Stimulated activated memory B cell treated with anti-CD40 and anti-IgM and Interleukin-4, amounts not matched to agents 10 μg/mL and 1 μg/mL and 100 μg/mL, for 72 hours (primary cell): ENCODE data around the gene TSC22D3.
"Not testable (repeated sequence)": the region's sequence is repeated elsewhere in the genome, so short reads cannot be mapped to it uniquely, and the experiment has no call there.

Source experiments
- ATAC-seq: fragments of 150-1000 bp; cut with Tn5 transposase; 2 replicates; pipeline ENCODE4 v1.10.0; 2021
- H3K27ac Mint-ChIP-seq: one replicate; pipeline ENCODE4 v1.8.0; 2022; ENCODE audit warnings: mild to moderate bottlenecking, mixed read lengths
- H3K27me3 Mint-ChIP-seq: one replicate; pipeline ENCODE4 v1.8.0; 2022; ENCODE audit warnings: mixed read lengths
- H3K36me3 Mint-ChIP-seq: one replicate; pipeline ENCODE4 v1.8.0; 2022; ENCODE audit warnings: mixed read lengths
- H3K4me1 Mint-ChIP-seq: one replicate; pipeline ENCODE4 v1.8.0; 2022; ENCODE audit warnings: mixed read lengths
- H3K4me3 Mint-ChIP-seq: one replicate; pipeline ENCODE4 v1.8.0; 2022; ENCODE audit warnings: mild to moderate bottlenecking, moderate library complexity, mixed read lengths
- H3K9me3 Mint-ChIP-seq: one replicate; pipeline ENCODE4 v1.8.0; 2022; ENCODE audit warnings: mixed read lengths

Gene TSC22D3

GRCh38 chrX:107699616-107700015 is 76.0 kb downstream of the TSC22D3 start:
- peak overlapping the region; percentile 71 for H3K27ac Mint-ChIP-seq
- H3K9me3 Mint-ChIP-seq, result no peaks in the 10 kb centered on the region
- H3K4me3 Mint-ChIP-seq, result no peak overlapping the region
- ATAC-seq, result no peak
- H3K4me1 Mint-ChIP-seq, result peaks cover 37% of the 10 kb centered on the region
- no peaks in the 10 kb centered on the region for H3K36me3 Mint-ChIP-seq
- H3K27me3 Mint-ChIP-seq, result no peaks in the 10 kb centered on the region

GRCh38 chrX:107691024-107691448 is 84.6 kb downstream of the TSC22D3 start:
- Mint-ChIP-seq H3K4me3 (no peak overlapping the region), H3K27me3 (no peaks in the 10 kb centered on the region), H3K36me3 (no peaks in the 10 kb centered on the region), H3K4me1 (peaks cover 25% of the 10 kb centered on the region), H3K9me3 (no peaks in the 10 kb centered on the region), H3K27ac (no peak overlapping the region)
- no peak for ATAC-seq

- H3K27ac Mint-ChIP-seq, result no peak overlapping the region
- no peak overlapping the region for H3K4me3 Mint-ChIP-seq
- H3K9me3 Mint-ChIP-seq, result no peaks in the 10 kb centered on the region
- no peaks in the 10 kb centered on the region for H3K27me3 Mint-ChIP-seq
- ATAC-seq, result no peak
- H3K4me1 Mint-ChIP-seq, result peaks cover 35% of the 10 kb centered on the region
- no peaks in the 10 kb centered on the region for H3K36me3 Mint-ChIP-seq
Measured at GRCh38 chrX:107687445-107687844, 88.1 kb downstream of the TSC22D3 start.

GRCh38 chrX:107686792-107687191 is 88.8 kb downstream of the TSC22D3 start:
- Mint-ChIP-seq H3K36me3 (no peaks in the 10 kb centered on the region), H3K9me3 (no peaks in the 10 kb centered on the region)

GRCh38 chrX:107686026-107686425 is 89.6 kb downstream of the TSC22D3 start:
- H3K4me1 Mint-ChIP-seq, result peaks cover 29% of the 10 kb centered on the region
- ATAC-seq, result no peak
- H3K4me3 Mint-ChIP-seq, result no peak overlapping the region
- no peaks in the 10 kb centered on the region for H3K27me3 Mint-ChIP-seq
- H3K9me3 Mint-ChIP-seq, result no peaks in the 10 kb centered on the region
- no peak overlapping the region for H3K27ac Mint-ChIP-seq
- no peaks in the 10 kb centered on the region for H3K36me3 Mint-ChIP-seq

More at GRCh38 chrX:107686792-107687191, 88.8 kb downstream of the TSC22D3 start:
- no peak for ATAC-seq
- Mint-ChIP-seq H3K4me1 (peaks cover 35% of the 10 kb centered on the region), H3K4me3 (no peak overlapping the region), H3K27ac (no peak overlapping the region), H3K27me3 (no peaks in the 10 kb centered on the region)

GRCh38 chrX:107685586-107685985 is 90.0 kb downstream of the TSC22D3 start:
- peaks cover 28% of the 10 kb centered on the region for H3K4me1 Mint-ChIP-seq
- not testable (repeated sequence) for H3K4me3 Mint-ChIP-seq, H3K27me3 Mint-ChIP-seq, H3K36me3 Mint-ChIP-seq, H3K27ac Mint-ChIP-seq, H3K9me3 Mint-ChIP-seq, ATAC-seq

GRCh38 chrX:107684956-107685385 is 90.6 kb downstream of the TSC22D3 start:
- ATAC-seq, result no peak
- Mint-ChIP-seq H3K9me3 (no peaks in the 10 kb centered on the region), H3K27me3 (no peaks in the 10 kb centered on the region), H3K4me3 (no peak overlapping the region), H3K4me1 (peaks cover 35% of the 10 kb centered on the region), H3K36me3 (no peaks in the 10 kb centered on the region), H3K27ac (no peak overlapping the region)

- peak overlapping the region; percentile 50 for H3K27ac Mint-ChIP-seq
- H3K36me3 Mint-ChIP-seq, result no peaks in the 10 kb centered on the region
- no peaks in the 10 kb centered on the region for H3K9me3 Mint-ChIP-seq
- ATAC-seq, result no peak
- H3K27me3 Mint-ChIP-seq, result no peaks in the 10 kb centered on the region
- no peak overlapping the region for H3K4me3 Mint-ChIP-seq
- peaks cover 44% of the 10 kb centered on the region for H3K4me1 Mint-ChIP-seq
Measured at GRCh38 chrX:107683931-107684330, 91.7 kb downstream of the TSC22D3 start.

GRCh38 chrX:107683124-107683895 is 92.3 kb downstream of the TSC22D3 start:
- Mint-ChIP-seq H3K9me3 (no peaks in the 10 kb centered on the region), H3K36me3 (no peaks in the 10 kb centered on the region), H3K4me3 (no peak overlapping the region), H3K4me1 (peaks cover 46% of the 10 kb centered on the region), H3K27me3 (no peaks in the 10 kb centered on the region), H3K27ac (peak overlapping the region; percentile 50)
- no peak for ATAC-seq

GRCh38 chrX:107682256-107682655 is 93.3 kb downstream of the TSC22D3 start:
- ATAC-seq, result no peak
- no peak overlapping the region for H3K27ac Mint-ChIP-seq
- H3K9me3 Mint-ChIP-seq, result no peaks in the 10 kb centered on the region
- peaks cover 49% of the 10 kb centered on the region for H3K4me1 Mint-ChIP-seq
- H3K36me3 Mint-ChIP-seq, result no peaks in the 10 kb centered on the region
- H3K27me3 Mint-ChIP-seq, result no peaks in the 10 kb centered on the region
- no peak overlapping the region for H3K4me3 Mint-ChIP-seq

- Mint-ChIP-seq H3K4me1 (peaks cover 62% of the 10 kb centered on the region), H3K27me3 (no peaks in the 10 kb centered on the region), H3K9me3 (no peaks in the 10 kb centered on the region), H3K27ac (peak overlapping the region; percentile 97), H3K36me3 (no peaks in the 10 kb centered on the region), H3K4me3 (no peak overlapping the region)
- ATAC-seq, result no peak
Measured at GRCh38 chrX:107678957-107679740, 96.4 kb downstream of the TSC22D3 start.

GRCh38 chrX:107677909-107678308 is 97.7 kb downstream of the TSC22D3 start:
- Mint-ChIP-seq H3K4me1 (peaks cover 67% of the 10 kb centered on the region), H3K36me3 (no peaks in the 10 kb centered on the region), H3K27me3 (no peaks in the 10 kb centered on the region), H3K9me3 (no peaks in the 10 kb centered on the region), H3K27ac (peak overlapping the region; percentile 97), H3K4me3 (no peak overlapping the region)
- ATAC-seq, result no peak

- Mint-ChIP-seq H3K27ac (peak overlapping the region; percentile 97), H3K27me3 (no peaks in the 10 kb centered on the region), H3K4me3 (peak overlapping the region; percentile 95), H3K9me3 (no peaks in the 10 kb centered on the region), H3K36me3 (no peaks in the 10 kb centered on the region), H3K4me1 (peaks cover 68% of the 10 kb centered on the region)
- no peak for ATAC-seq
Measured at GRCh38 chrX:107677501-107677901, 98.1 kb downstream of the TSC22D3 start.

GRCh38 chrX:107676559-107677378 is 98.8 kb downstream of the TSC22D3 start:
- Mint-ChIP-seq H3K4me1 (peaks cover 68% of the 10 kb centered on the region), H3K36me3 (no peaks in the 10 kb centered on the region), H3K27ac (peak overlapping the region; percentile 97), H3K27me3 (no peaks in the 10 kb centered on the region), H3K9me3 (no peaks in the 10 kb centered on the region), H3K4me3 (peak overlapping the region; percentile 95)
- peak; percentile 39 for ATAC-seq
